Stimulated activated memory B cell treated with anti-CD40 and anti-IgM and Interleukin-4, amounts not matched to agents 10 μg/mL and 1 μg/mL and 100 μg/mL, for 72 hours (primary cell): ENCODE data around the gene FBXW9.
"Not testable (repeated sequence)": the region's sequence is repeated elsewhere in the genome, so short reads cannot be mapped to it uniquely, and the experiment has no call there.

Source experiments
- ATAC-seq: fragments of 150-1000 bp; cut with Tn5 transposase; 2 replicates; pipeline ENCODE4 v1.10.0; 2021
- H3K27ac Mint-ChIP-seq: one replicate; pipeline ENCODE4 v1.8.0; 2022; ENCODE audit warnings: mild to moderate bottlenecking, mixed read lengths
- H3K27me3 Mint-ChIP-seq: one replicate; pipeline ENCODE4 v1.8.0; 2022; ENCODE audit warnings: mixed read lengths
- H3K36me3 Mint-ChIP-seq: one replicate; pipeline ENCODE4 v1.8.0; 2022; ENCODE audit warnings: mixed read lengths
- H3K4me1 Mint-ChIP-seq: one replicate; pipeline ENCODE4 v1.8.0; 2022; ENCODE audit warnings: mixed read lengths
- H3K4me3 Mint-ChIP-seq: one replicate; pipeline ENCODE4 v1.8.0; 2022; ENCODE audit warnings: mild to moderate bottlenecking, moderate library complexity, mixed read lengths
- H3K9me3 Mint-ChIP-seq: one replicate; pipeline ENCODE4 v1.8.0; 2022; ENCODE audit warnings: mixed read lengths

The FBXW9 gene

DNA sequence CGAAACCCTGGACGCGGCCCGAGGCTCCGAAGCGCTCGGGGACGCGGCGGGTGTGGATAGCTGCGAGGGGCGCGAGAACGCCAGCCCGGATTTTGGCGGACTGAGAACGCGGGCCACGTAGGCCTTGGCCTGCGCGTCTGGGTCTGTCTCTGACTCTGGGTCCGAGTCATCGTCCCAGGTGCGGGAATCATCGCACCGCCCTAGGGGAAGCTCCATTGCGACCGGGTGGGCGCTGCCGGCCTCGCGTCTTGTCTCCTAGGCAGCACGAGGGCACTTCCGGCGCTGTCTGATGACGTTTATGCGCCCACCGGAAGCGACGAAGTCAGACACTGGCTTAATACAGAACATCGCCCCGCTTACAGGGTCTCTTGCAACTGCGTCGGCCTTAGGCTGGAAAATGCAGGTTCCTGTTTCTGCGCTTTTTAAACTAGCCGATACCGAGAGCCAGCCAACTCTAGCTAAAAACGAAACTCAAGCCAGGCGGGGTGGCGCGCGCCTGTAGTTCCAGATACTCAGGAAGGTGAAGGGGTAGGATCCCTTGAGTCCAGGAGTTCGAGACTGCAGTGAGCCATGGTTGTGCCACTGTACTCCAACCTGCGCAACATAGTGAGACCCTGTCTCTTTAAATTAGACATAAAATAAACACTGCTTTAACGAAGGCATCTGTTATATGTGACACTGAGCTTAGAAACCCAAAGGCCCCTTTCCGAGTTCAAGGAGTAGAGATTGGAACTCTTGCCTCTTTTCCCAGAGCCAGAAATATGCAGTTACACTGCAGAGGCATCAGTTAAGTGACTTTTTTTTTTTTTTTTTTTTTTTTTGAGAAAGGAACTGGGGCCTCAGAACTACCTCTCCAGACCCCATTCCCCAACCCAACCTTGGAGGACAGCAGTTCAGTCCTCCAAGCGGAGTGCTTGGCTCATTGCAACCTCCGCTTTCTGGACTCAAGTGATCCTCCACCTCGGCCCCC is at the start of gene FBXW9:
TSS of gene FBXW9 (minus strand) at position 266 of the 970 bp plus-strand sequence. CDS start at position 216, 50 bp downstream.
- Mint-ChIP-seq H3K4me1 (no peaks in the 10 kb centered on the region), H3K27ac (peak within 1 kb of the TSS; percentile 95), H3K4me3 (peak within 1 kb of the TSS; percentile 89), H3K9me3 (no peaks in the 10 kb centered on the region), H3K36me3 (peaks cover 20% of the 10 kb centered on the region), H3K27me3 (no peaks in the 10 kb centered on the region)
- ATAC-seq: peak; percentile 95

DNA sequence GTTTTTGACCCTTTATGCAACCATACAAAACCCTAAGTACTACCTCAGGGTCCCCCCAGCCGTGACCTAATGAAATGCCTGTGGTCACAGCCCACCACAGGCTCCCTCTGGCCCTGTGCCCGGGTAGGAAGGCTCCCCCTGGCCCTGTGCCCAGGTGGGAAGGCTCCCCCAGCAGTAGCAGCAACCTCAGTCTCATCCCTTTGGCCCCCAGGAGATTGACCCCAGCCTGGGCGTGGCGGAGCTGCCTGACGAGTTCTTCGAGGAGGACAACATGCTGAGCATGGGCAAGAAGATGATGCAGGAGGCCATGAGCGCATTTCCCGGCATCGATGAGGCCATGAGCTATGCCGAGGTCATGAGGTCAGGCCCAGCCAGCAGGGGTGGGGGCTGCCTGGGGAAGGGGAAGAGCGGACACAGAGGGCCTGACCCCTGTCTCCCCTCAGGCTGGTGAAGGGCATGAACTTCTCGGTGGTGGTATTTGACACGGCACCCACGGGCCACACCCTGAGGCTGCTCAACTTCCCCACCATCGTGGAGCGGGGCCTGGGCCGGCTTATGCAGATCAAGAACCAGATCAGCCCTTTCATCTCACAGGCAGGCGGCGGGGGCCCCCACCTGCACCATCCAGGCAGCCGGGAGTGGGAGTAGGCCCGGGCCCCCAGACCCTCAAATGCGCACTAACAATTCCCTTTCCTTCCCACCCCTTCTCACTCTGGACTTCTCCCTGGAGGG is 48.9 kb upstream of the FBXW9 start:
- H3K27me3 Mint-ChIP-seq: peaks cover 10% of the 10 kb centered on the region
- peaks cover 62% of the 10 kb centered on the region for H3K36me3 Mint-ChIP-seq
- H3K4me3 Mint-ChIP-seq: no peak overlapping the region
- H3K4me1 Mint-ChIP-seq: peaks cover 19% of the 10 kb centered on the region
- H3K27ac Mint-ChIP-seq: no peak overlapping the region
- peaks cover 5% of the 10 kb centered on the region for H3K9me3 Mint-ChIP-seq
- ATAC-seq: peak; percentile 31

DNA sequence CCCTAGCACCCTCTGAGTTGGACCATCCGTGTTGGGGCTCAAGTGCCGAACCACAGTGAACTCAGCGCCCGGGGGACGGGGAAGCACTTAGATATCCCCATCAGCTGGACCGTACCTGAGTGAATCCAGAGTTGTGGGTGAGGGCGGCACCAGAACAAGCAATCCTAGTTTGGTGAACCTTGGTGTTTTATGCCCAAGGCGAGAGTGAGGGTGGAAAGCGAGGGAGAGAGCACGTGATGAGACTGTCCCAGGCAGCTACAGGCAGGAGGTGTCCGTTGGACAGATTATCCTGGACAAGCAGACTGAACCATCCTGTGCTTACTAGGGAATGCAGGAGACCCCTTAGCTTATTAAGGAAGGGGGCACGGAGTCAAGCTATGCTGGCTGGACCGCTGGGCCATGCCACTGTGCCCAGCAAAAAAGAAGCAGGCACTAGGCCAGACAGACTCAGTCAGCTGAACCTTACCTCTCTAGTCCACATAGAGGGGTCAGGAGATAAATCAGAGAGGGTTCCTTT is 41.5 kb upstream of the FBXW9 start:
- peak overlapping the region; percentile 98 for H3K27ac Mint-ChIP-seq
- peaks cover 29% of the 10 kb centered on the region for H3K36me3 Mint-ChIP-seq
- no peaks in the 10 kb centered on the region for H3K27me3 Mint-ChIP-seq
- H3K4me1 Mint-ChIP-seq: peaks cover 39% of the 10 kb centered on the region
- no peak for ATAC-seq
- no peaks in the 10 kb centered on the region for H3K9me3 Mint-ChIP-seq
- peak overlapping the region; percentile 100 for H3K4me3 Mint-ChIP-seq

GRCh38 chr19:12736995-12737834 is 40.8 kb upstream of the FBXW9 start, which contains the start of gene GET3:
Gene GET3 (plus strand): TSS chr19:12737497. CDS start chr19:12737506, 9 bp downstream.
- Mint-ChIP-seq H3K27me3 (no peaks in the 10 kb centered on the region), H3K36me3 (peaks cover 26% of the 10 kb centered on the region), H3K9me3 (no peaks in the 10 kb centered on the region), H3K4me3 (peak within 1 kb of the TSS; percentile 100), H3K27ac (peak within 1 kb of the TSS; percentile 98), H3K4me1 (peaks cover 42% of the 10 kb centered on the region)
- ATAC-seq: peak; percentile 94

DNA sequence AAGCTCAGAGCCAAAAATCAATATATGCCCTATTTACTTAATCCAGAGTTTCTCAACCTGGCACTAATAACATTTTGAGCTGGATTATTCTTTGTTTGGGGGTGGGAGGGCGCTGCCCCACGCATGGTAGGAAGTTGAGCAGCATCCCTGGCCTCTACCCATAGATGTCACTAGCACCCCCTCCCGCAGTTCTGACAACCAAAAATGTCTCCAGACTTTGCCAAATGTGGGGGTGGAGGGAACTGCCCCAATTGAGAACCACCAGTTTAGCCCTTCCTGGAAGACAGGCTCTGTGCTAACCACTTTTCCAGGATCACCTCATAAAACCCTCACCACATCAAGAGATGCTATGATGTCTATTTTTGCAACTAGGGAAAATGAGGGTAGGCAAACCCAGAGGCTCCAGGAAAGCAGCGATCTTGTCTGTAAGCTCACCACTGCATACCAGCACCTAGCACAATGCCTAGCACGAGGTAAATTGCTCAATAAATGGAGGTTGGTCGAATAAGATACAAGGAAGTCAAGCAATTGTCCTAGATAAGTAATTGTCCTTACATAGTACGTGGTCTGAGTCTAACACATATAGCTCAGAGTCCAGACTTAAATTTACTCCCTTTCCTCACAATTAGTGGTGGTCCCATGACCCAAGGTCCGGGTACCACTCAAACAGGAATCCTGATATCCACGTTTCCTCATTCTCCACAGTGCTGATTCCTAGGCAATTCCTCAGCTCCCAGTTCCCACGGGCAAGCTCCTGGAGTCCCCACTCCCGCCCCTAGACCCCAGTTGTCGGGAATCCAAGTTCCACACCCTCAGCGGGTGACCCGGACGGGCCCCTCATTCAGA is 37.2 kb upstream of the FBXW9 start:
- no peaks in the 10 kb centered on the region for H3K9me3 Mint-ChIP-seq
- peak overlapping the region; percentile 92 for H3K4me3 Mint-ChIP-seq
- H3K36me3 Mint-ChIP-seq: peaks cover 35% of the 10 kb centered on the region
- no peak for ATAC-seq
- peak overlapping the region; percentile 99 for H3K27ac Mint-ChIP-seq
- peaks cover 72% of the 10 kb centered on the region for H3K4me1 Mint-ChIP-seq
- no peaks in the 10 kb centered on the region for H3K27me3 Mint-ChIP-seq

DNA sequence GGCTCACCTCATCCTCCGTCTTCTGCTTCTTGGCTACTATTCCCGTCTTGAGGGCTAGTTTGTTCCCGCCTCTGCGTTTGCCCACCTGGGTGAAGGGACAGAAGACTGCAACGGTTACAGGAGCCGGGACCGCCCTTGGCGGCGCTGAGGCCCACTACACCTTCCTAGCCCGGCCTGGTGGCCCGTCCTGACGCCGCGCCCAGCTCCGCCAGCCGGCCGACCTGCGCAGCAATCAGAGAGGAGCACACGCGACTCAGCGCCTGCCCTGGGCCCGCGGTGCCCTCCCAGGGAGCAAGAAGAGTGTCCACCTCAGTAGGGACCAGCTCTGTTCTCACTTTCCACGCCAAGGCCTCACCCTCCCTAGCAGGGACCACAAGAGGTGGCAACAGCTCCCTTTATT is 34.9 kb upstream of the FBXW9 start:
- H3K4me1 Mint-ChIP-seq: peaks cover 59% of the 10 kb centered on the region
- no peak overlapping the region for H3K4me3 Mint-ChIP-seq

DNA sequence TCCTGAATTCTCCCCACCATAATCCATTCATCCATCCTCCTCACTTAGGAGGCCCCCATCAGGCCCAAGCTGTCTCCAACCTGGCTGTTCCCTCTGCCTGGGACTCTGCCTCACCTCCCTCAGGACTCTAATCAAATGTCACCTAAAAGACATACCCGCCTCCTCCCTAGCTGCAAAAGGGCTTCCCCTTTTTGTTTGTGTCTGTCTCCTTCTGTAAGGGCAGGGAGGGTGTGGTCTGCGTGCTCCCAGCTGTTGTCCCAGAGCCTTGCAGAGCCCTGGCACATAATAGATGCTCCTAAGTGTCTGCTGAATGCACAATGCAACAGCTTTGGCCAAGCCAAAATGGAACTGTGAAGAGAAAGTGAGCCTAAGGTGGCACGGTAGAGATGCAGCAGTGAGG is 33.6 kb upstream of the FBXW9 start:
- Mint-ChIP-seq H3K27me3 (no peaks in the 10 kb centered on the region), H3K4me1 (peaks cover 61% of the 10 kb centered on the region), H3K4me3 (peak overlapping the region; percentile 55), H3K36me3 (peaks cover 42% of the 10 kb centered on the region), H3K27ac (peak overlapping the region; percentile 62), H3K9me3 (no peaks in the 10 kb centered on the region)
- ATAC-seq: peak; percentile 57

More for the DNA sequence above, 34.9 kb upstream of the FBXW9 start:
- no peak overlapping the region for H3K27ac Mint-ChIP-seq
- peaks cover 41% of the 10 kb centered on the region for H3K36me3 Mint-ChIP-seq
- ATAC-seq: no peak
- no peaks in the 10 kb centered on the region for H3K27me3 Mint-ChIP-seq
- no peaks in the 10 kb centered on the region for H3K9me3 Mint-ChIP-seq

GRCh38 chr19:12727745-12728433 is 31.5 kb upstream of the FBXW9 start:
- Mint-ChIP-seq H3K27me3 (no peaks in the 10 kb centered on the region), H3K9me3 (no peaks in the 10 kb centered on the region), H3K36me3 (peaks cover 37% of the 10 kb centered on the region), H3K4me1 (peaks cover 70% of the 10 kb centered on the region), H3K4me3 (no peak overlapping the region), H3K27ac (no peak overlapping the region)
- no peak for ATAC-seq

DNA sequence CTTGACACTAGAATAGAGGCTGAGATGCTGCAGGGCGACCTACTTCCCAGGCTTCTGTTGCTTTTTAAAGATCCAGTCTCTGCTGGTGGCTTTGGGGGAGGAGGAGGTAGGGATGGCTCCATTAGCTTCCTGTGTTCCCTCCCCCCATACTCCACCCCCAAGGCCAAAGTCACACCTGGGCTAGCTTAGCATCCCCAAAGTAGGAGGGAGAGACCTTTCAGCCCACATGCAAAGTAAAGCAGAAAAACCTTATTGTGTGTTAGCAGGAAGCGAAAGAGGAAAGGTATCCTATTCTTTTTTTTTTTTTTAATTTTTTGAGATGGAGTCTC is 30.5 kb upstream of the FBXW9 start:
- Mint-ChIP-seq H3K27me3 (no peaks in the 10 kb centered on the region), H3K27ac (peak overlapping the region; percentile 53), H3K36me3 (peaks cover 31% of the 10 kb centered on the region), H3K4me1 (peaks cover 67% of the 10 kb centered on the region), H3K9me3 (no peaks in the 10 kb centered on the region), H3K4me3 (no peak overlapping the region)
- ATAC-seq: no peak

- not testable (repeated sequence) for H3K27ac Mint-ChIP-seq, ATAC-seq, H3K9me3 Mint-ChIP-seq, H3K27me3 Mint-ChIP-seq, H3K4me3 Mint-ChIP-seq
- Mint-ChIP-seq H3K36me3 (peaks cover 36% of the 10 kb centered on the region), H3K4me1 (peaks cover 68% of the 10 kb centered on the region)
Measured at GRCh38 chr19:12725612-12726011, 29.2 kb upstream of the FBXW9 start.

DNA sequence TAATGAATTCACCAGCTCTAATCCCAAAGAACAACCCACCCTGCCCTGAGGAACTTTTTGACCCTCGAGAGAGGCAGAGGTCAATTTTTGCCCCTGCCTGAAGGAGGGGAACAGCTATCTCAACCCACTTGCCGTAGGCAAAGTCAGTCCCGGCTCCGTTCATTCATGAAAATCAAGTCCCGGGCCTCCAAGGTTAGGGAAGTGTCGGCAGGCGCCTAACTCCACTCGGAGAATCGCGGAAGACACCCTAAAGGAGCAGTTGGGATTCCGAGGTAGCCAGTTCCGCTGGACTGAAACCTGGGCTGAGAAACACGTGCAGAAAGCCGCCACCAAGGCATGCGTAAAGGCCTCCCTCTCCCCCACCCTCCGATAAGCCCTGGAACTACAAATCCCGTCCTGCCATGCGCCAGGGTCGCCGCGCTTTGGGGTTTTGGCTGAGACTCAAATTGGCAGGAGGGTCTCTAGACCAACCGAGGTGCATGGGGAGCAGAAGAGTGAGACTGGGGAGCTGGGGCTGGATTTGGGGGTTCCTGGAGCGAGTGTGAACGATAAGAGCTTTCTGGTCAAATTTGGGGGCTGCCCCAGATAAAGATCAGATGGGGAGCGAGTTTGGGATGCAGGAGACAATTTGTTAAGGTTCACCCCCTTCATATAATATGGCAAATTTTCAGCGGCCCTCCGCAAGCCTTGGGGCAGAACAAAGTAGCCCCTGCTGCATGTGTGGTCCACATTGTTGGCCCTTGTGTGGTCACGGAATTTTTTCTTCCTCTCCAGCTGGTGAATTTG is 27.4 kb upstream of the FBXW9 start, which contains the start of gene TNPO2:
TSS of gene TNPO2 (minus strand) at position 292 of the 786 bp plus-strand sequence. CDS start 2,955 bp downstream, outside the sequence.
- H3K9me3 Mint-ChIP-seq: no peaks in the 10 kb centered on the region
- H3K27me3 Mint-ChIP-seq: no peaks in the 10 kb centered on the region
- peaks cover 29% of the 10 kb centered on the region for H3K36me3 Mint-ChIP-seq
- peaks cover 59% of the 10 kb centered on the region for H3K4me1 Mint-ChIP-seq
- H3K4me3 Mint-ChIP-seq: peak within 1 kb of the TSS; percentile 90
- peak within 1 kb of the TSS; percentile 77 for H3K27ac Mint-ChIP-seq
- peak; percentile 70 for ATAC-seq

DNA sequence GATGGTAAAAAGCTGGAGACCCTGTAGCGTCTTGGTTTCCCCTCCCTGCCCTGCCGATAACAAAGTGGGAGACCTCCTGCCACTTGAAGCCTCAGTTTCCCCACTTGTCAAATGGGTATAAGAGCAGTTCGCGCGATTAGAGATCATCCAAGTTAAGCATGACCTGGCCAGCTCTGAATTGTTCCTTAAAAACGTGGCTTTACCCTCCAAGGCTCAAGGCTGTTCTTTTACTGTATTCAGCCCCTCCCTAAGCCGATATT is 26.9 kb upstream of the FBXW9 start:
- peaks cover 27% of the 10 kb centered on the region for H3K36me3 Mint-ChIP-seq
- no peaks in the 10 kb centered on the region for H3K27me3 Mint-ChIP-seq
- peak overlapping the region; percentile 77 for H3K27ac Mint-ChIP-seq
- no peak for ATAC-seq
- no peaks in the 10 kb centered on the region for H3K9me3 Mint-ChIP-seq
- peak overlapping the region; percentile 90 for H3K4me3 Mint-ChIP-seq
- H3K4me1 Mint-ChIP-seq: peaks cover 60% of the 10 kb centered on the region
